VCaP (cell line): ENCODE measurements around the gene COG5.

Experiments
- H3K27ac ChIP-seq: fragments of 450-650 bp; 2 replicates; pipeline ENCODE4 v1.5.1; 2017
- CTCF ChIP-seq: fragments of 450-650 bp; conservative IDR thresholded peaks from 2 replicates; pipeline ENCODE4 v1.5.1; 2017; ENCODE audit warnings: mild to moderate bottlenecking, moderate library complexity

The COG5 gene

GRCh38 chr7:107330478-107330877 lies 233.2 kb downstream of the COG5 start:
- TF ChIP-seq CTCF: no peak
- H3K27ac ChIP-seq: no peak overlapping the region

- no peak for TF ChIP-seq CTCF
- H3K27ac ChIP-seq: no peak overlapping the region
Observed at GRCh38 chr7:107327986-107328569, 235.6 kb downstream of the COG5 start.

DNA sequence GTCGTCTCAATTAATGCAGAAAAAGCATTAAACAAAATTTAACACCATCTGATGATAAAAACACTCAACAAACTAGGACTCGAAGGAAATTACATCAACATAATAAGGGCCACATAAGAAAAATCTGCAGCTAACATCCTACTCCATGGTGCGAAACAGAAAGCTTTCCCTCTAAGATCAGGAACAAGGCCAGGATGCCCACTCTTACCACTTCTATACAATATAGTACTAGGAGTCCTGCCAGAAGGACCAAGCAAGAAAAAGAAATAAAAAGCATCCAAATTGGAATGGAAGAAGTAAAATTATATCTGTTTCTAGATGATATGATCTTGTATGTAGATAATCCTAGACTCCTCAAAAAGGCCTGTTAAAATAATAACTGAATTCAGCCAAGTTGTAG lies 237.7 kb downstream of the COG5 start:
- H3K27ac ChIP-seq: no peak overlapping the region
- no peak for TF ChIP-seq CTCF

DNA sequence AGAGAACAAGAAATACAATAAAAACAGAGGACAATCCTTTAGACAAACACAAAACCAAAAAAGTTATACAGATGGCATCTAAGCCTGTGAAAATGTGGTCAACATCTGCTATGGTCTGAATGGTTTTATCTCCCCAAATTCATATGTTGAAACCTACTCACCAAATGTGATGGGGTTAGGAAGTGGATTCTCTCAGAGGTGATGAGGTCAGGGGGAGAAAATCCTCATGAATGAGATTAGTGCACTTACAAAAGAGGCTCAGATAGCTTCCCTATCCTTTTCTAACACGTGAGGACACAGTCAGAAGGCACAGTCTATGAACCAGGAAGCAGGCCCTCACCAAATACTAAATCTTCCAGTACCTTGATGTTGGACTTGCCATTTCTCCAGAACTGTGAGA lies 241.7 kb downstream of the COG5 start:
- TF ChIP-seq CTCF: no peak
- no peak overlapping the region for H3K27ac ChIP-seq

GRCh38 chr7:107321611-107322010 lies 242.1 kb downstream of the COG5 start:
- no peak overlapping the region for H3K27ac ChIP-seq
- no peak for TF ChIP-seq CTCF

GRCh38 chr7:107319724-107320228 lies 243.9 kb downstream of the COG5 start:
- no peak for TF ChIP-seq CTCF
- no peak overlapping the region for H3K27ac ChIP-seq

GRCh38 chr7:107318523-107319160 lies 245.1 kb downstream of the COG5 start:
- H3K27ac ChIP-seq: no peak overlapping the region
- TF ChIP-seq CTCF: no peak
